Breast epithelium (tissue), 4 donors: ENCODE results near the gene FMNL2. TPM values are rescaled to one million over a fixed set of nuclear protein-coding genes. Genes with fewer than 3 reads are reported as not detected.

ENCODE experiments used
- DNase-seq, 2 donors: peaks; one replicate each; pipeline ENCODE4 v3.0.0-alpha.2; 2019; ENCODE audit warnings: low spot score in 2 of 2
- H3K27ac ChIP-seq, 2 donors: fragments of 200-600 bp; sonication (generic) in 1 of 2; one replicate each; pipeline ENCODE4 v1.5.1; 2016 to 2019; ENCODE audit warnings: mild to moderate bottlenecking in 1 of 2
- H3K27me3 ChIP-seq, 2 donors: fragments of 200-600 bp; sonication (generic) in 1 of 2; one replicate each; pipeline versions ENCODE4 v1.5.1 to v1.6.0; 2017 to 2019; ENCODE audit warnings: control low read depth in 1 of 2, mild to moderate bottlenecking in 1 of 2
- H3K36me3 ChIP-seq: fragments of 200-600 bp; one replicate; pipeline ENCODE4 v1.5.1; 2019
- H3K4me1 ChIP-seq, 2 donors: fragments of 200-600 bp; sonication (generic); one replicate each; pipeline ENCODE4 v1.5.1; 2016 to 2019; ENCODE audit warnings: control low read depth in 1 of 2
- H3K4me3 ChIP-seq, 3 donors: fragments of 200-600 bp; sonication (generic); 1 replicate in 2 of 3; 2 replicates in 1 of 3; pipeline ENCODE4 v1.5.1; 2016 to 2019; ENCODE audit warnings: mild to moderate bottlenecking in 3 of 3, moderate library complexity in 2 of 3
- H3K9me3 ChIP-seq, 2 donors: fragments of 200-600 bp; sonication (generic) in 1 of 2; one replicate each; pipeline ENCODE4 v1.5.1; 2016 to 2019; ENCODE audit warnings: control low read depth in 1 of 2
- POLR2A ChIP-seq: fragments of 450-650 bp; IDR thresholded peaks from one replicate; pipeline ENCODE4 v1.6.1; 2016; ENCODE audit warnings: antibody characterized with exemption, mild to moderate bottlenecking, moderate library complexity
- POLR2AphosphoS5 ChIP-seq, 3 donors: sonication (generic); formaldehyde crosslinking; IDR thresholded peaks; one replicate each; pipeline ENCODE4 v1.6.1; 2017; ENCODE audit warnings: antibody characterized with exemption in 3 of 3
- intact Hi-C: fragments of 100-400 bp; cut with DNase I; formaldehyde crosslinking; loops from one replicate; pipeline ENCODE4 v1.15.1; 2023; ENCODE audit warnings: low total_unique reads
- total RNA-seq, 3 donors: library from RNA; depleted of rRNA; stranded (reverse); fragments of >200 nt; gene quantifications; one replicate each; pipeline ENCODE4 v1.1.0, GENCODE V29; 2016
- TF ChIP-seq, protein P1 (sequence below), 3 donors: fragments of 450-650 bp; IDR thresholded peaks; one replicate each; pipeline ENCODE4 v1.5.1; 2016 to 2017; ENCODE audit warnings: antibody characterized with exemption in 3 of 3, mild to moderate bottlenecking in 3 of 3, moderate library complexity in 3 of 3

Gene FMNL2
- total RNA-seq, 3 donors from 2014 or later = 36.1 to 78.1 (median 40.0) TPM

DNA sequence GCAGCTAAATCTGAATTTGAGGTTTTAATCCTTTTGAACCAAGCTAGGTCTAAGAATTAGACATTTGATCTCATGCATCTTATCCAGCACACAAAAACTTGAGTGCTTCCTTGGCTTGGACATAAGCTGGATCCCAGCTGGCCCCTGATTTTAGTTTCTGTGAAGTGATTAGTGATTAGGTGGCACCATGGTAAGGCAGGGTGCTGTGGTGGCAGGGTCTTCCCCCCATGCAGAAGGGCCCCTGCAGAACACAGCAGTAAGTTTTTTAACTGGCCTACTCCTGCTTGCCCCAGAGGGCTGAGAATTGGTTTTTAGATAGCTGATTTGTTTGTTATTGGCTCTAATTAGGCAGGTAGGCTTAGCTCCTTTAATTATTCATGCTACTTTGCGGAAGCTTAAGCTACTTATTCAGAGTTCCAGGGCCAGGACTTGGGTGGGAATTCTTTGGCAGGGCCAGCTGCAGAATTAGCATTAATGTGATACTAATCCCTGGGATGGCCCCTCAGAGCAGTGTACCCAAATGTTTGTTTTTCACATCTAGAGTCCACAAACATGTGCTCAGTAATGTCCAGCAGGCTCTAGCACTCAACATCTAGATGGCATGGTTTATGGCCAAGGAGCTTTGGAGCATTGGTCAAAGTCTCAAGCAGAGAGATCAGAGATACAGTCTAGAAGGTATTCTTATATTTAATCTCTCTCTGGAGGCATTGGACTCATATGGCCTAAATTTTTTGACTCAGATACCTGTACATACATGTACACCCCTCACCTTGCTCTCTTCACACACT lies 99.6 kb downstream of the FMNL2 start:
- H3K9me3 ChIP-seq = no peaks in the 10 kb centered on the region
- no peaks in the 10 kb centered on the region for H3K27me3 ChIP-seq
- DNase-seq = no peak
- H3K4me1 ChIP-seq = no peaks in the 10 kb centered on the region
- no peak for TF ChIP-seq POLR2A
- TF ChIP-seq, protein P1, sequence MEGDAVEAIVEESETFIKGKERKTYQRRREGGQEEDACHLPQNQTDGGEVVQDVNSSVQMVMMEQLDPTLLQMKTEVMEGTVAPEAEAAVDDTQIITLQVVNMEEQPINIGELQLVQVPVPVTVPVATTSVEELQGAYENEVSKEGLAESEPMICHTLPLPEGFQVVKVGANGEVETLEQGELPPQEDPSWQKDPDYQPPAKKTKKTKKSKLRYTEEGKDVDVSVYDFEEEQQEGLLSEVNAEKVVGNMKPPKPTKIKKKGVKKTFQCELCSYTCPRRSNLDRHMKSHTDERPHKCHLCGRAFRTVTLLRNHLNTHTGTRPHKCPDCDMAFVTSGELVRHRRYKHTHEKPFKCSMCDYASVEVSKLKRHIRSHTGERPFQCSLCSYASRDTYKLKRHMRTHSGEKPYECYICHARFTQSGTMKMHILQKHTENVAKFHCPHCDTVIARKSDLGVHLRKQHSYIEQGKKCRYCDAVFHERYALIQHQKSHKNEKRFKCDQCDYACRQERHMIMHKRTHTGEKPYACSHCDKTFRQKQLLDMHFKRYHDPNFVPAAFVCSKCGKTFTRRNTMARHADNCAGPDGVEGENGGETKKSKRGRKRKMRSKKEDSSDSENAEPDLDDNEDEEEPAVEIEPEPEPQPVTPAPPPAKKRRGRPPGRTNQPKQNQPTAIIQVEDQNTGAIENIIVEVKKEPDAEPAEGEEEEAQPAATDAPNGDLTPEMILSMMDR (IDR thresholded peaks at IDR 0.05) = no peak
- TF ChIP-seq POLR2AphosphoS5 (IDR thresholded peaks at IDR 0.05) = no peak
- no peaks in the 10 kb centered on the region for H3K36me3 ChIP-seq
- no peak overlapping the region for H3K4me3 ChIP-seq
- intact Hi-C loops = no loop called here
- no peak overlapping the region for H3K27ac ChIP-seq

DNA sequence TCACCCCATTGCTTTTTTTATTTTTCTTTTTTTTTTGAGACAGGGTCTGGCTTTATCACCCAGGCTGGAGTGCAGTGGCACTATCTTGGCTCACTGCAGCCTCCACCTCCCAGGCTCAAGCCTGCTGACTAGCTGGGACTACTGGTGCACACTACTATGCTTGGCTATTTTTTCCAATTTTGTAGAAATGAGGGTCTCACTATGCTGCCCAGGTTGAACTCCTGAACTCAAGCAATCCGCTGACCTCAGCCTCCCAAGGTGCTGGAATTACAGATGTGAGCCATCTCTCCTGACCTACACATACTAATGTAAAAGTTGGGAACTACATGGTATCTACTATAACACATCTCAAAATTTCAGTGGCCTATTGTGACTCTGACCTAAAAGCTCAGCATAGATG lies 101.2 kb downstream of the FMNL2 start:
- Histone ChIP-seq H3K27ac (no peak overlapping the region), H3K36me3 (no peaks in the 10 kb centered on the region), H3K9me3 (no peaks in the 10 kb centered on the region), H3K27me3 (no peaks in the 10 kb centered on the region), H3K4me3 (no peak overlapping the region), H3K4me1 (no peaks in the 10 kb centered on the region)
- TF ChIP-seq POLR2AphosphoS5 (IDR thresholded peaks at IDR 0.05) (no peak), POLR2A (no peak)
- TF ChIP-seq, protein P1 (IDR thresholded peaks at IDR 0.05) = no peak
- no peak for DNase-seq
- intact Hi-C loops = no loop called here

DNA sequence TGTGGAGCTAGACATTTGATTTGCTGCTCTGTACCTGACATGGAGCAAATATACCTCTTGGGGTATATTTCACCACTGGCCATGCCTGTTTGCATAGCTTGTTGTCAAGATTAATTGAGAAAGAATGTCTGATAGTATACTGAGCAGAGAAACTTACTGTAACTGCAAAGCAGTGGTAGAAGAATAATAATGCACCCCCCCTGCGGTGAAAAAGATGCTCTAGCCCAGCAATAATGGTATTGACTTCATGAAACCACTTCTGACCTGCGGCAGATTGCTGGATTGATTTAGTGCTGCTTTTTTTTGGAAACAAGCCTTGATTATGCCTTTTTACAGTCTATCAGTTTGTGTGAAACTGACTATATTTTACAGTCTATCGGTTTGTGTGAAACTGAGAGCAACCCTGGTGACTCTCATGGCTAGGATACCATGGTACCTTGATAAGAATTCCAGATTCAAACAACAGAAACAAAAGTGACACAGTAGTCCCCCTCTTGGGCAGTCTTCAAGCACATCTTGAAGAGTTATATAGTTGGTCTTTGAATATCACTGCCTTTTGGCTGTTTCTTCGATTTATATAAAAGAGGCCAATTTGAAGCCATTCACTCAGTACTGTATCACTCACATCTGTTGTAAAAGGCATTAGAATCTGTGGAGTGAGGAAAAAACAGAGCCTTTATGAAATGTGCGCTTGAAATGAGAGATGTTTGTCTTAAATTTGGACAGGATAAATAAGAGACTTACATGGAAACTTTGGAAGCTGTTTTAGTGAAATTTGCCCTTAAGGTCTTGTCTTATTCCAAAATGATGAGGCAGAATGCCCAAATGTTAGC lies 102.5 kb downstream of the FMNL2 start:
- Histone ChIP-seq H3K4me3 (no peak overlapping the region), H3K4me1 (no peaks in the 10 kb centered on the region), H3K27ac (no peak overlapping the region), H3K9me3 (no peaks in the 10 kb centered on the region), H3K36me3 (no peaks in the 10 kb centered on the region), H3K27me3 (no peaks in the 10 kb centered on the region)
- DNase-seq = no peak
- no peak for TF ChIP-seq POLR2AphosphoS5 (IDR thresholded peaks at IDR 0.05)
- TF ChIP-seq, protein P1 (IDR thresholded peaks at IDR 0.05) = no peak
- no peak for TF ChIP-seq POLR2A
- intact Hi-C loops = no loop called here

DNA sequence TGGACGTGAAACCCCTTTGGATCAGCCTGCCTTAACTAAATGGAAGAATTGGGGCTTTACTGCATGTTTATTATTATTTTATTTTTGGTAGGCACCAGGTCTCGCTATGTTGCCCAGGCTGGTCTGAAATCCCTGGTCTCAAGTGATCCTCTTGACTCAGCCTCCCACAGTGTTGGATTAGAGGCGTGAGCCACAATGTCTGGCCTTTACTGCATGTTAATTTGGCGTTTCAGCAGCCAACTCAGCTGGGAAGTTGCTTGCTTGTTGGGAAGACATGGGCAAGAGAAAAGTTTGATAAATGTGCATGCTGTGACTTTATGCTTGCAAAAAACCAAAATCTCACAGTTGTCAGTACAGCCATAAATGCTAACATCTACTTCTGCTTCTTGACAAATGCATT lies 105.1 kb downstream of the FMNL2 start:
- Histone ChIP-seq H3K36me3 (no peaks in the 10 kb centered on the region), H3K27ac (no peak overlapping the region), H3K4me1 (no peaks in the 10 kb centered on the region), H3K9me3 (no peaks in the 10 kb centered on the region), H3K27me3 (no peaks in the 10 kb centered on the region), H3K4me3 (no peak overlapping the region)
- DNase-seq = no peak
- intact Hi-C loops = no loop called here
- TF ChIP-seq POLR2A (no peak), POLR2AphosphoS5 (IDR thresholded peaks at IDR 0.05) (no peak)
- TF ChIP-seq, protein P1 (IDR thresholded peaks at IDR 0.05) = no peak

DNA sequence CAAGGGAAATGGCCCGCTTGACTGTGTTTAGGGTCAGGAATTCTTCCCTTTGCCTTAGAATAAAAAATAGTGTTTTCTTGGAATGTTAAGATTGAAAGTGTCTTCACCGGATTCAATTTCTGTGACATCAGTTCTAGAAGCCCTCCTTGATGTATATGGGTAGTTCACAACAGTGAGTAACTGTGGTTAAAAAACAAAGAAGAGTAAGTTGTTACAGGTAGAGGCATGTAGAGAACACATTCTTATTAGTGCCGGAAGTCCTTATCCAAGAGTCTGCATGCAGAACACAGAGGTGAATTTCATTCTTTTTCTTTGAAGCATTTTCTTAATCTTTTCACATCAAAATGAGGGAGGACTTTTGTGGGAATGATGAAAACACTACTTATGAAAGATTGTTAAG lies 105.5 kb downstream of the FMNL2 start:
- intact Hi-C loops = no loop called here
- H3K27ac ChIP-seq = no peak overlapping the region
- no peaks in the 10 kb centered on the region for H3K9me3 ChIP-seq
- no peaks in the 10 kb centered on the region for H3K36me3 ChIP-seq
- H3K27me3 ChIP-seq = no peaks in the 10 kb centered on the region
- no peaks in the 10 kb centered on the region for H3K4me1 ChIP-seq
- DNase-seq = no peak
- TF ChIP-seq POLR2A (no peak), POLR2AphosphoS5 (IDR thresholded peaks at IDR 0.05) (no peak)
- TF ChIP-seq, protein P1 (IDR thresholded peaks at IDR 0.05) = no peak
- H3K4me3 ChIP-seq = no peak overlapping the region
